Measurements from ENCODE around the gene PHC2.

The PHC2 gene

GRCh38 chr1:33306653-33307493, 124.0 kb downstream of the PHC2 start:
- no peak overlapping the region for H3K9ac ChIP-seq (ENCODE audit: low read length)
- TF ChIP-seq EZH2phosphoT487 (conservative IDR thresholded peaks at IDR 0.05; ENCODE audit: low read length) (no peak), CTCF (IDR thresholded peaks at IDR 0.05; ENCODE audit: insufficient read depth, low read length, poor library complexity, severe bottlenecking) (no peak)
- no peaks in the 10 kb centered on the region for H3K79me2 ChIP-seq (ENCODE audit: insufficient read depth, low read length)
- H3K36me3 ChIP-seq (ENCODE audit: low read length), result no peaks in the 10 kb centered on the region
- no peaks in the 10 kb centered on the region for H4K20me1 ChIP-seq (ENCODE audit: low read depth, low read length)
- H3F3A ChIP-seq (ENCODE audit: insufficient read depth), result no peaks in the 10 kb centered on the region
- H3K9me3 ChIP-seq (ENCODE audit: insufficient read depth, low read length), result no peaks in the 10 kb centered on the region
- H3K27me3 ChIP-seq (ENCODE audit: low read length), result no peaks in the 10 kb centered on the region
- no peak overlapping the region for H3K4me2 ChIP-seq (ENCODE audit: low read depth, low read length, poor library complexity, severe bottlenecking)
- no peak overlapping the region for H3K4me3 ChIP-seq (ENCODE audit: insufficient read depth, low read length, poor library complexity, severe bottlenecking)
- no peak overlapping the region for H2AFZ ChIP-seq (ENCODE audit: low read depth, low read length, severe bottlenecking)
- no peak overlapping the region for H3K27ac ChIP-seq (ENCODE audit: low read depth, low read length)
- no peaks in the 10 kb centered on the region for H3K9me2 ChIP-seq (replicated peaks; ENCODE audit: insufficient read depth, low read length)

DNA sequence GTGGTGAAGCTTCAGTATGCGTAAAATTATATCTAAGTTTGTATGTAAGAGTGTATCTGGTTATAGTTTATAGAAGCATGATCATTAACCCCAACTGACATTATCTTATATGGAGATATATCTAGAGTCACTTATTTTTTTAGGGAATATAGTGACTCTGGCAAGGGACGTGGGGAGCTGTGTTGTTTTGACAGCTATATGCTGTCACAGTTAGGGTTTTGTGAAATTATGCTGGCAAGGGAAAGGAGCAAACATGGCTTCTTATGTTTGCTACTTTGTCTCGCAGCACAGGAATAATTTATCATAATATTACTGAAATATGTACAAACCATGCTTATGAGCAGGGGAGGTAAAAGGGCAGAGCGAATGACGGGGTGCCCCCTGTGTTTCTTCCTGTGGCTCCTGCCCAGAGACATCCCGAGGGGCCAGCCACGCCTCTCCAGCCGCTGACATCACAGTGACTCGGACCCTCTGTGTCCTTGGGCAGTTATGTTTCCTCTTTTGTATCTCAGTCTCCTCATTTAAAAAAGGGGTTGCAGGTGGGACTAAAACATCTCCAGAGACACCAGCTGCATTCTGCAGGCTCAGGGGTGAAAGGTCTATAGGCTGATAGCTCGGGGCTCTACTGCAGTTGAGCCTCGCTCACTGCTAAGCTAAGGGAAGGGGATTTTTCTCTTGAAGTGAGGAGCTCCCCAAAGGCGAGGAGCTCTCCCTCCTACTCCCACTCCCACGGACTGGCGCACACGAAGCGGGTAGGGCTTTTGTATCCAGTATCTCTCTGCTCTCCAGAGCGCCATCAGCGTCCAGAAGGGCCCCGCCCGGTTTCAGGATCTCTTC, 124.9 kb downstream of the PHC2 start:
- Histone ChIP-seq H3K27me3 (ENCODE audit: low read length) (no peaks in the 10 kb centered on the region), H3K27ac (ENCODE audit: low read depth, low read length) (no peak overlapping the region), H3K9me3 (ENCODE audit: insufficient read depth, low read length) (no peaks in the 10 kb centered on the region), H3K4me2 (ENCODE audit: low read depth, low read length, poor library complexity, severe bottlenecking) (no peak overlapping the region), H2AFZ (ENCODE audit: low read depth, low read length, severe bottlenecking) (no peak overlapping the region), H3K4me3 (ENCODE audit: insufficient read depth, low read length, poor library complexity, severe bottlenecking) (no peak overlapping the region), H3F3A (ENCODE audit: insufficient read depth) (no peaks in the 10 kb centered on the region), H3K36me3 (ENCODE audit: low read length) (no peaks in the 10 kb centered on the region), H4K20me1 (ENCODE audit: low read depth, low read length) (no peaks in the 10 kb centered on the region), H3K79me2 (ENCODE audit: insufficient read depth, low read length) (no peaks in the 10 kb centered on the region), H3K9me2 (replicated peaks; ENCODE audit: insufficient read depth, low read length) (no peaks in the 10 kb centered on the region), H3K9ac (ENCODE audit: low read length) (no peak overlapping the region)
- no peak for TF ChIP-seq CTCF (IDR thresholded peaks at IDR 0.05; ENCODE audit: insufficient read depth, low read length, poor library complexity, severe bottlenecking)
- TF ChIP-seq EZH2phosphoT487 (conservative IDR thresholded peaks at IDR 0.05; ENCODE audit: low read length), result no peak

DNA sequence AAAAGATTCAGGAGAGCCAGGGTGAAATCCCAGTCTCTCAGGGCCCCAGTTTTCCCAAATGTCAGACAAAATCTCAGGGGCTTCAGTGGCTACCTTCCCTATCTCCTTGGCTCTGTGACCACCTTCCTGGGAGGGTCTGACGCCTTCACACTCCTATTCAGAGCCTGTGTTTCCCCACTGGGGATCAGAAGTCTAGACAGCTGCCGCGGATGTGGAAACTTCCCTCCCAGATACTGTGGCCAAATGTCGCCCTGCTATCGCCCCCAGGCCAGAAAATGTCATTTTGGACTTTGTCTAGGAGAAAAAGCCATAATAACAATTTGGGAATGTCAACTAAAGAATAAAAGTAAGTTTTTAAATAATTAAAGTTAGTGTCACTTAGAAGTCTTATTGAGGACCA, 125.9 kb downstream of the PHC2 start:
- no peaks in the 10 kb centered on the region for H3K9me3 ChIP-seq (ENCODE audit: insufficient read depth, low read length)
- H3K79me2 ChIP-seq (ENCODE audit: insufficient read depth, low read length), result no peaks in the 10 kb centered on the region
- no peaks in the 10 kb centered on the region for H3K27me3 ChIP-seq (ENCODE audit: low read length)
- no peak overlapping the region for H2AFZ ChIP-seq (ENCODE audit: low read depth, low read length, severe bottlenecking)
- H3K4me3 ChIP-seq (ENCODE audit: insufficient read depth, low read length, poor library complexity, severe bottlenecking), result no peak overlapping the region
- H3K4me2 ChIP-seq (ENCODE audit: low read depth, low read length, poor library complexity, severe bottlenecking), result no peak overlapping the region
- H3F3A ChIP-seq (ENCODE audit: insufficient read depth), result no peaks in the 10 kb centered on the region
- H3K36me3 ChIP-seq (ENCODE audit: low read length), result no peaks in the 10 kb centered on the region
- H4K20me1 ChIP-seq (ENCODE audit: low read depth, low read length), result no peaks in the 10 kb centered on the region
- H3K9me2 ChIP-seq (replicated peaks; ENCODE audit: insufficient read depth, low read length), result no peaks in the 10 kb centered on the region
- TF ChIP-seq CTCF (IDR thresholded peaks at IDR 0.05; ENCODE audit: insufficient read depth, low read length, poor library complexity, severe bottlenecking), result no peak
- no peak for TF ChIP-seq EZH2phosphoT487 (conservative IDR thresholded peaks at IDR 0.05; ENCODE audit: low read length)
- no peak overlapping the region for H3K27ac ChIP-seq (ENCODE audit: low read depth, low read length)
- H3K9ac ChIP-seq (ENCODE audit: low read length), result no peak overlapping the region
